PFSK-1 (cell line): ENCODE results near the gene ACP3.

Experiments
- FOXP2 ChIP-seq: optimal IDR thresholded peaks from 2 replicates; pipeline ENCODE3; 2011; ENCODE audit warnings: borderline replicate concordance, control low read depth, inconsistent platforms; ENCODE audit not compliant: insufficient read depth; ENCODE audit errors: extremely low read length, extremely low read depth
- POLR2AphosphoS5 ChIP-seq: IDR thresholded peaks from 2 replicates; pipeline ENCODE4 v1.6.1; 2012; ENCODE audit warnings: low read depth, mild to moderate bottlenecking, control low read depth, low read length, moderate library complexity
- REST ChIP-seq, 2 experiments: IDR thresholded peaks; 2 replicates each; pipeline versions ENCODE4 v1.6.1 to v1.8.0; 2011 to 2012; ENCODE audit warnings: low read depth in 2 of 2, low read length in 2 of 2, control low read depth in 1 of 2, inconsistent platforms in 1 of 2, mild to moderate bottlenecking in 1 of 2, moderate library complexity in 1 of 2; ENCODE audit not compliant: insufficient read depth in 1 of 2
- SIN3A ChIP-seq: IDR thresholded peaks from 2 replicates; pipeline ENCODE4 v1.6.1; 2012; ENCODE audit warnings: mild to moderate bottlenecking, low read length, moderate library complexity, borderline replicate concordance; ENCODE audit not compliant: insufficient read depth
- TAF1 ChIP-seq: IDR thresholded peaks from 2 replicates; pipeline ENCODE4 v1.6.1; 2012; ENCODE audit warnings: low read length, control low read depth, borderline replicate concordance; ENCODE audit not compliant: insufficient read depth

- TF ChIP-seq TAF1 (no peak), SIN3A (no peak), POLR2AphosphoS5 (no peak), REST (IDR thresholded peaks at IDR 0.05; ENCODE audit: insufficient read depth in 1 of 2, low read depth in 2 of 2, low read length in 2 of 2) (no peak), FOXP2 (no peak)
Measured at GRCh38 chr3:132368962-132369361, 51.8 kb downstream of the ACP3 start.
